Lower leg skin (tissue), 4 donors: ENCODE measurements around the gene CTNNBL1. TPM values are rescaled to one million over a fixed set of nuclear protein-coding genes. Genes with fewer than 3 reads are reported as not detected.
"Not testable (repeated sequence)": the region's sequence is repeated elsewhere in the genome, so short reads cannot be mapped to it uniquely, and the experiment has no call there.

Source experiments
- DNase-seq, 2 donors: peaks; one replicate each; pipeline ENCODE4 v3.0.0-alpha.2; 2019; ENCODE audit warnings: low spot score in 2 of 2
- H3K4me3 ChIP-seq: fragments of 200-600 bp; sonication (generic); 2 replicates; pipeline ENCODE4 v1.5.1; 2017; ENCODE audit warnings: mild to moderate bottlenecking, low read depth; ENCODE audit not compliant: poor library complexity, severe bottlenecking
- POLR2A ChIP-seq, 2 donors: fragments of 450-650 bp; IDR thresholded peaks; one replicate each; pipeline ENCODE4 v1.6.1; 2016 to 2017; ENCODE audit warnings: antibody characterized with exemption in 2 of 2, mild to moderate bottlenecking in 1 of 2, moderate library complexity in 1 of 2
- WGBS, 2 donors: methylation state at CpG; one replicate each; pipeline ENCODE4 v1.1.5; 2018; 5-methylcytosine and 5-hydroxymethylcytosine counted together
- intact Hi-C: fragments of 100-400 bp; cut with DNase I; formaldehyde crosslinking; loops from one replicate; pipeline ENCODE4 v1.15.0; 2023; ENCODE audit warnings: low total_unique reads
- total RNA-seq, 4 donors: library from RNA; depleted of rRNA; stranded (reverse); fragments of >200 nt; gene quantifications; one replicate each; pipeline ENCODE4 v1.1.0, GENCODE V29; 2016
- TF ChIP-seq, protein P1 (sequence below), 3 donors: fragments of 450-650 bp; IDR thresholded peaks; one replicate each; pipeline ENCODE4 v1.5.1; 2016; ENCODE audit warnings: antibody characterized with exemption in 3 of 3, mild to moderate bottlenecking in 3 of 3, moderate library complexity in 2 of 3

The CTNNBL1 gene
- total RNA-seq, 4 donors from 2014 or later: 22.0 to 35.0 (median 27.5) TPM

DNA sequence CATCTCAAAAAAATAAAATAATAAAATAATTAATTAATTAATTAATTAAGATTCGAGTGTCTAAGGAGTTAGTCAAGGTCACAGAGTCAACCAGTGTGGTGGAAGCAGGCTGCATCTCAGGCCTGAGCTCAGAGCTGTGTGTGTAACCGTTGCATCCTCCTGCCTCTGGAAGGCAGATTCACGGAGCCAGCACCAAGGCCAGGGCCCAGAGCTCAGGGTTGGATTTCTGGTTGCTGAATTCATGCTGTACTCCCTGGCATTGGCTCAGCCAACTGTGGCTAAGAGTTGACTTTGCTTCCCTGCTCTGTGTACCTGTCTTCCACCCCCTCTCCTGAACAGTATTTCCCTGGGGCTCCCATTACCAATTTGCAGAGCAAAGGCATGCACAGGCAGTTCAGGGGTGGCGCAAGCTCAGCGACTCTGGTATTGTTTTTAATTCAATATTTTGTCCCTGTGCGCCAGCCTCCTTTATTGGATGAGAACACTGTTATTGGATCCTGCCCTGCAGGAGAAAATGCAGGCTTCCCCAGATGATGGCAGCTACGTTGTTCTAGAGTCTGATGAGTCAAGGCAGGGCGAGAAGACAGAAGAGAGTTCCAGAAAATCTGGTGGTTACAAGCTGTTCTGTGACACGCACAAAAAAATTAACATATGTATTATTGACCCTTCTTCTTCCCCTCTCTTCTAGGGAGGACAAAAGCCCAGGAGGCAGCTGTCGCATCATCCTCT lies 12.3 kb upstream of the CTNNBL1 start:
- no peak for DNase-seq

GRCh38 chr20:37683146-37683545 lies 10.7 kb upstream of the CTNNBL1 start:
- H3K4me3 ChIP-seq, DNase-seq, intact Hi-C loops: not testable (repeated sequence)
- WGBS, 2 donors: 54 to 69% methylated on average over 9 of the region's 9 CpGs

More for the DNA sequence above, 12.3 kb upstream of the CTNNBL1 start:
- no peak overlapping the region for H3K4me3 ChIP-seq
- TF ChIP-seq, protein P1, sequence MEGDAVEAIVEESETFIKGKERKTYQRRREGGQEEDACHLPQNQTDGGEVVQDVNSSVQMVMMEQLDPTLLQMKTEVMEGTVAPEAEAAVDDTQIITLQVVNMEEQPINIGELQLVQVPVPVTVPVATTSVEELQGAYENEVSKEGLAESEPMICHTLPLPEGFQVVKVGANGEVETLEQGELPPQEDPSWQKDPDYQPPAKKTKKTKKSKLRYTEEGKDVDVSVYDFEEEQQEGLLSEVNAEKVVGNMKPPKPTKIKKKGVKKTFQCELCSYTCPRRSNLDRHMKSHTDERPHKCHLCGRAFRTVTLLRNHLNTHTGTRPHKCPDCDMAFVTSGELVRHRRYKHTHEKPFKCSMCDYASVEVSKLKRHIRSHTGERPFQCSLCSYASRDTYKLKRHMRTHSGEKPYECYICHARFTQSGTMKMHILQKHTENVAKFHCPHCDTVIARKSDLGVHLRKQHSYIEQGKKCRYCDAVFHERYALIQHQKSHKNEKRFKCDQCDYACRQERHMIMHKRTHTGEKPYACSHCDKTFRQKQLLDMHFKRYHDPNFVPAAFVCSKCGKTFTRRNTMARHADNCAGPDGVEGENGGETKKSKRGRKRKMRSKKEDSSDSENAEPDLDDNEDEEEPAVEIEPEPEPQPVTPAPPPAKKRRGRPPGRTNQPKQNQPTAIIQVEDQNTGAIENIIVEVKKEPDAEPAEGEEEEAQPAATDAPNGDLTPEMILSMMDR (IDR thresholded peaks at IDR 0.05): no peak
- no peak for TF ChIP-seq POLR2A (IDR thresholded peaks at IDR 0.05)
- WGBS, 2 donors: 47 to 51% methylated on average over 10 of the region's 10 CpGs
- intact Hi-C loops: no loop called here

DNA sequence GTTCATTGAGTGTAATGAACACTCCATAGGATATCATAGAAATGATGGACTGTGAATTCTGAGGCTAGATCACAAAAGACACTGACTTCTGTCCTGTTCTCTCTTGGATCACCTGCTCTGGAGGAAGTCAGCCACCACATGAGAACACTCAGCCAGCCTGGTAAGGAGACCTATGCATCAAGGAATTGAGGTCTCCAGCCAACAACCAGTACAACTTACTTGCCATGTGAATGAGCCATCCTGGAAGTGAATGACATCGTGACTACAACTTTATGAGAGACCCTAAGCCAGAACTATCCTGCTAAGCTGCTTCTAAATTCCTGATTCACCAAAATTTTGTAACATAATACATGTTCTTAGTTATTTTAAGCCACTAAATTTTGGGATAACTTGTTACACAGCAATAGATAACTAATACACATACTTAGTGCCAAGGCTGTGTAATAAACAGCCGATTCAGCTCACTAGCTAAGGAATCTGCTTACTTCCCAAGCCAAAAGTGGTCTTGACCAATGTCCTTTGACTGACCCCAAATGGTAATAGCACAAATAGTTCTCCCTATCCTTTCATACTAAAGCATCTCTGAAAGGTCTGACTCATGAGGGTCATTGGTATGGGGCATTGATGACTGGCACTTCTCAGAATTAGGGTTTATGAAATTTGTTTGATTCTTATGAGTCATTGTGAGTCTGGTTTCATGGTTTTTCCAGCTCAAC lies 6.9 kb upstream of the CTNNBL1 start:
- no peak for DNase-seq
- WGBS, 2 donors: 86 to 100% methylated on average over 2 of the region's 2 CpGs
- intact Hi-C loops: no loop called here
- H3K4me3 ChIP-seq: no peak overlapping the region
- TF ChIP-seq, protein P1 (IDR thresholded peaks at IDR 0.05): no peak
- no peak for TF ChIP-seq POLR2A (IDR thresholded peaks at IDR 0.05)

- DNase-seq: no peak
- no peak overlapping the region for H3K4me3 ChIP-seq
- TF ChIP-seq, protein P1 (IDR thresholded peaks at IDR 0.05): no peak
- no peak for TF ChIP-seq POLR2A (IDR thresholded peaks at IDR 0.05)
- intact Hi-C loops: no loop called here
- WGBS, 2 donors: 69 to 74% methylated on average over 3 of the region's 3 CpGs
These were observed 6.4 kb upstream of the CTNNBL1 start for GRCh38 chr20:37687478-37687805.

DNA sequence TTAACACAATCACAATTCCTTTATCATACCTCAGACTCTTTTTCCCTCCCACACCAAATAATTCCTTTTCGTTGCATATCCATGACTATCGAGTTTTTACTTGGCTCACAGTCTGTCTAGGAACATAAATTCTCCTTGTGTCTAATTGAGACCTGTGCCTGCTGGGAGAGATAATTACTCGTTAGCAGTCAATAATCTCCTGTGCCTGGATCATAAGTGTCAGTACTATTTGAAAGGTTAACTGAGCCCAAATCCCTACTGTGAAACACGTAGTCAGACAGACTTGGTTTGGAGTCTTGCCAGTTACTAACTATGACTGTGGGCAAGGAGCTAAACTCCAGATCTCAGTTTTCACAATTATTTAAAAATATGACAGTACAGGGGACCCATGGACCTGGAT lies 5.7 kb upstream of the CTNNBL1 start:
- intact Hi-C loops: no loop called here
- H3K4me3 ChIP-seq: no peak overlapping the region
- TF ChIP-seq, protein P1 (IDR thresholded peaks at IDR 0.05): no peak
- no peak for TF ChIP-seq POLR2A (IDR thresholded peaks at IDR 0.05)
- DNase-seq: no peak
- 48 to 59% methylated on average over 4 of the region's 4 CpGs for WGBS, 2 donors

- WGBS, 2 donors: 64 to 67% methylated on average over 5 of the region's 5 CpGs
- no peak for DNase-seq
- TF ChIP-seq, protein P1 (IDR thresholded peaks at IDR 0.05): no peak
- TF ChIP-seq POLR2A (IDR thresholded peaks at IDR 0.05): no peak
- intact Hi-C loops: no loop called here
- H3K4me3 ChIP-seq: no peak overlapping the region
These were observed 3.0 kb upstream of the CTNNBL1 start for GRCh38 chr20:37690626-37691369.
